Lower lobe of right lung (tissue), 2 donors: Measurements from ENCODE around the gene TSEN2. TPM values are rescaled to one million over a fixed set of nuclear protein-coding genes. Genes with fewer than 3 reads are reported as not detected.
"Not testable (repeated sequence)": the region's sequence is repeated elsewhere in the genome, so short reads cannot be mapped to it uniquely, and the experiment has no call there.

Experiments
- ATAC-seq, 2 donors: fragments of 200-7000 bp; cut with Tn5 transposase; one replicate each; pipeline ENCODE4 v1.9.1; 2020 to 2022; ENCODE audit warnings: mild to moderate bottlenecking in 2 of 2, moderate library complexity in 2 of 2
- DNase-seq: peaks from one replicate; pipeline ENCODE4 v3.0.0-alpha.2; 2020
- H3K27ac ChIP-seq: fragments of 200-600 bp; one replicate; pipeline ENCODE4 v1.8.0; 2022
- H3K27me3 ChIP-seq: fragments of 200-600 bp; one replicate; pipeline ENCODE4 v1.8.0; 2022; ENCODE audit warnings: low read depth
- H3K36me3 ChIP-seq: fragments of 200-600 bp; one replicate; pipeline ENCODE4 v1.8.0; 2022; ENCODE audit warnings: mild to moderate bottlenecking
- H3K4me1 ChIP-seq: fragments of 200-600 bp; one replicate; pipeline ENCODE4 v1.8.0; 2022
- H3K4me3 ChIP-seq: fragments of 200-600 bp; one replicate; pipeline ENCODE4 v1.8.0; 2022; ENCODE audit warnings: mild to moderate bottlenecking
- H3K9me3 ChIP-seq: fragments of 200-600 bp; one replicate; pipeline ENCODE4 v1.8.0; 2022
- intact Hi-C: fragments of 100-400 bp; cut with DNase I; formaldehyde crosslinking; loops from one replicate; pipeline ENCODE4 v1.11.0; 2022
- total RNA-seq: library from RNA; stranded (reverse); fragmentation: NEBNext Ultra II Directional; extraction: Animal tissue kit (Norgen Biotek cat#: 25700); gene quantifications from one replicate; pipeline ENCODE4 v1.2.1, GENCODE V29; 2021
- TF ChIP-seq, protein P1 (sequence below): fragments of 200-600 bp; IDR thresholded peaks from one replicate; pipeline ENCODE4 v1.8.0; 2022; ENCODE audit warnings: antibody characterized with exemption, mild to moderate bottlenecking
- donor health status: DM: no; HTN: yes; CAD: no; lungs with severe emphysema.

TSEN2 gene
- total RNA-seq, 1 donor from 2014 or later = 23.6 TPM

DNA sequence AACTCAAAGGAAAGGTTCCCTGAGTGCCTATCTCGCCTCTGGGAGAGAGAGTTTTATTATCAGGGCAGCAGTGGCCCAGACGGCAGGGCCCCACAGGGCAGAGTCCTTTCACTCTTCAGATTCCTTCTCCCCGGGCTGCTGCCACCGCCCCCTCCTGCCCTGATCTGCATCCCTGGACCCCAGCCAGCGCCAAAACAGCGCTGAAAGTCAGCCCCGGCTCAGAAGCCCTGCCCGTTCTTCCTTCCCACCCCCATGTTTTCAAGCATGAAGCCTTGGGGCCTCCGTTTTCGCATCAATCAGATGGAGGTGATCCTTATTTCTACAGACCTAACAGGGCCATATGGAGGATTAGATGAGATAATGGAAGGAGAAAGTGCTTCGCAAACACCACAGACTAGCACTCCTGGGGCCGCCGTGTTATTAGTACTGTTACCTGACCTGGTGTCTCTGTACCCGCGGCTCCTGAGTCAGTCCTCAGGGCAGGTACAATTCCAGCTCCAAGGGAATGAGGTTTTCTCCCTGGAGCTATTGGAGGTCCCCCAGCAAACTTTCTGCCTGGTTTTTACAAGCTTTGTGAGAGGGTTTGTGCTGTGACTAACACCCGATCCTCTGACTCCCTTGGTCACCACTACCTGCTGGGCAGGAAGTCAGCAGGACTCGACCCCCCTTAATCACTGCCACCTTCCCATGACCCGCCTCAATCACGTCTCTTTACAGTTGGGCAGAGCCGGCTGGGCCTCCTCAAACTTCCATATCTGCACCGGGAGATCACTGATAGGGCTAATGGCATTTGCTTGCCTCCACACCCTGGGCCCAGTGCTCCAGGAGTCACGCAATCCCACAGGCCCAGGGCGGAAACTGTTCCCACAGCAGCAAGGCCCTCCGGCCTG, 39.5 kb upstream of the TSEN2 start:
- TF ChIP-seq, protein P1, sequence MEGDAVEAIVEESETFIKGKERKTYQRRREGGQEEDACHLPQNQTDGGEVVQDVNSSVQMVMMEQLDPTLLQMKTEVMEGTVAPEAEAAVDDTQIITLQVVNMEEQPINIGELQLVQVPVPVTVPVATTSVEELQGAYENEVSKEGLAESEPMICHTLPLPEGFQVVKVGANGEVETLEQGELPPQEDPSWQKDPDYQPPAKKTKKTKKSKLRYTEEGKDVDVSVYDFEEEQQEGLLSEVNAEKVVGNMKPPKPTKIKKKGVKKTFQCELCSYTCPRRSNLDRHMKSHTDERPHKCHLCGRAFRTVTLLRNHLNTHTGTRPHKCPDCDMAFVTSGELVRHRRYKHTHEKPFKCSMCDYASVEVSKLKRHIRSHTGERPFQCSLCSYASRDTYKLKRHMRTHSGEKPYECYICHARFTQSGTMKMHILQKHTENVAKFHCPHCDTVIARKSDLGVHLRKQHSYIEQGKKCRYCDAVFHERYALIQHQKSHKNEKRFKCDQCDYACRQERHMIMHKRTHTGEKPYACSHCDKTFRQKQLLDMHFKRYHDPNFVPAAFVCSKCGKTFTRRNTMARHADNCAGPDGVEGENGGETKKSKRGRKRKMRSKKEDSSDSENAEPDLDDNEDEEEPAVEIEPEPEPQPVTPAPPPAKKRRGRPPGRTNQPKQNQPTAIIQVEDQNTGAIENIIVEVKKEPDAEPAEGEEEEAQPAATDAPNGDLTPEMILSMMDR = no peak
- intact Hi-C loops = no loop called here
- DNase-seq (no peak), ATAC-seq (no peak)
- H3K36me3 ChIP-seq = no peaks in the 10 kb centered on the region
- H3K27me3 ChIP-seq = peaks cover 11% of the 10 kb centered on the region
- no peak overlapping the region for H3K4me3 ChIP-seq
- no peak overlapping the region for H3K27ac ChIP-seq
- no peaks in the 10 kb centered on the region for H3K9me3 ChIP-seq
- H3K4me1 ChIP-seq = peaks cover 8% of the 10 kb centered on the region

DNA sequence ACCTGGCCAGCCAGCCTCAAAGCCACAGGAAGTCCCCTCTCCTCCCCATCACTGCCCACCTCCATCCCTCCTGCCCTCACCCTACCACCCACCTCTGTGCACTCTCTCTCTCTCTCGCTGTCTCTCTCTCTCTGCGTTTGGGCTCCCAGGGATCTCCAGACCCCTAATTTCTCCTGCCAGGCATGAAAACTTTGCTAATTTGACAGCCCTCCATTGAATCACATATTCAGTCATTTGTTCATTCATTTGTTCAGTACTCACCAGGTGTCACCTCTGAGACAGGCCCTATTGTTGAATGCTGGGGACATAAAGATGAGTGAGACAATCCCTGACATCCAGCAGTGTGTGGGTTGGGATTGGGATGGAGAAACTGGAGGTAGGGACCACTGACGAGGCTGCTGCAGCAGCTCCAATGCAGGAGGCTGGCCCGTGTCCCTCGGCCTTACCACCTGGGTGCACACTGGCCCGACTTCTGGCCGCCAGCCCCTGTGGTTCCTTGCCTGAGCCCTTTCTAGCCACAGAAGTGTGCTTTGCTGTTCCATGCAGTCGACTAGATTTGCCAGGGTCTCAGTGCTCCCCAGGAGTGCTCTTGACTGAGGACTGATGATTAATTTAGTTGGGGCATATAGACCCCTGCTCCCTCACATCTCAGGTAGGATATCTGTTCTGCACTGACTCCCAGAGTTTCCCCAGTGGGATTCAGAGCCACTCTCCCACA, 38.6 kb upstream of the TSEN2 start:
- no peak for DNase-seq
- intact Hi-C loops = no loop called here

DNA sequence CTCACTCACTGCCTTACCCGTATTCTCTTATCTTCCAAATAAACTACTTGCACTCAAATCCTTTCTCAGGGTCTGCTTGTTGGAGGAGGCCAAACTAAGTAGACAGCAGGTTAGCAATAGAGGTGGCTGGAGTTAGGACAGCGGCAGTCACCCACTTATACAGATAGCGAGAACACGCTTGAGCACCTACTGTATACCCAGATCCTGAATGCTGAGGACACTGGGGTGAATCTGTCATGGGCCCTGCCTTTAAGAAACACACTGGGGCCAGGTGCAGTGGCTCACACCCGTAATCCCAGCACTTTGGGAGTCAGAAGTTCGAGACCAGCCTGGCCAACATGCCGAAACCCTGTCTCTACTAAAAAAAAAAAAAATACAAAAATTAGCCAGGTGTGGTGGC, 38.0 kb upstream of the TSEN2 start:
- TF ChIP-seq, protein P1 = no peak
- Histone ChIP-seq H3K27me3 (peaks cover 11% of the 10 kb centered on the region), H3K27ac (no peak overlapping the region), H3K9me3 (no peaks in the 10 kb centered on the region), H3K4me1 (peaks cover under 1% of the 10 kb centered on the region), H3K36me3 (no peaks in the 10 kb centered on the region), H3K4me3 (no peak overlapping the region)
- DNase-seq (no peak), ATAC-seq (no peak)
- intact Hi-C loops = no loop called here

More for the DNA sequence above, 38.6 kb upstream of the TSEN2 start:
- H3K4me1 ChIP-seq = peaks cover 7% of the 10 kb centered on the region
- H3K27me3 ChIP-seq = peaks cover 11% of the 10 kb centered on the region
- no peak overlapping the region for H3K4me3 ChIP-seq
- H3K36me3 ChIP-seq = no peaks in the 10 kb centered on the region
- ATAC-seq = no peak
- TF ChIP-seq, protein P1 = no peak
- H3K27ac ChIP-seq = no peak overlapping the region
- no peaks in the 10 kb centered on the region for H3K9me3 ChIP-seq

DNA sequence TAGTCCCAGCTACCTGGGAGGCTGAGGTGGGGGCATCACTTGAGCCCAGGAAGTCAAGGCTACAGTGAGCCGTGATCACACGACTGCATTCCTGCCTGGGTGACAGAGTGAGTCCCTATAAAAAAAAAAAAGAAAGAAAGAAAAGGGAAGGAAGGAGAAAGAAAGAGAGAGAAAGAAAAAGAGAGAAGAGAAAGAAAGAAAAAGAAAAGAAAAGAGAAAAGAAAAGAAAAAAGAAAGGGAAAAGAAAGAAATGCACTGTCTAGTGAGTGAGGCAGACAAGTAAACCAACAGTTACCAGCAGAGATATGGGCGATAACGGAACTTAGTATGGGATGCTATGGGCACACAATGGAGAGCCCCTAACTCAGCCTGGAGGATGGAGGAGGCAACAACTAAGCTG, 37.2 kb upstream of the TSEN2 start:
- TF ChIP-seq, protein P1 = no peak
- DNase-seq (no peak), ATAC-seq (no peak)
- Histone ChIP-seq H3K27me3 (peaks cover 7% of the 10 kb centered on the region), H3K4me1 (no peaks in the 10 kb centered on the region), H3K36me3 (no peaks in the 10 kb centered on the region), H3K4me3 (no peak overlapping the region), H3K9me3 (no peaks in the 10 kb centered on the region), H3K27ac (no peak overlapping the region)
- intact Hi-C loops = no loop called here

DNA sequence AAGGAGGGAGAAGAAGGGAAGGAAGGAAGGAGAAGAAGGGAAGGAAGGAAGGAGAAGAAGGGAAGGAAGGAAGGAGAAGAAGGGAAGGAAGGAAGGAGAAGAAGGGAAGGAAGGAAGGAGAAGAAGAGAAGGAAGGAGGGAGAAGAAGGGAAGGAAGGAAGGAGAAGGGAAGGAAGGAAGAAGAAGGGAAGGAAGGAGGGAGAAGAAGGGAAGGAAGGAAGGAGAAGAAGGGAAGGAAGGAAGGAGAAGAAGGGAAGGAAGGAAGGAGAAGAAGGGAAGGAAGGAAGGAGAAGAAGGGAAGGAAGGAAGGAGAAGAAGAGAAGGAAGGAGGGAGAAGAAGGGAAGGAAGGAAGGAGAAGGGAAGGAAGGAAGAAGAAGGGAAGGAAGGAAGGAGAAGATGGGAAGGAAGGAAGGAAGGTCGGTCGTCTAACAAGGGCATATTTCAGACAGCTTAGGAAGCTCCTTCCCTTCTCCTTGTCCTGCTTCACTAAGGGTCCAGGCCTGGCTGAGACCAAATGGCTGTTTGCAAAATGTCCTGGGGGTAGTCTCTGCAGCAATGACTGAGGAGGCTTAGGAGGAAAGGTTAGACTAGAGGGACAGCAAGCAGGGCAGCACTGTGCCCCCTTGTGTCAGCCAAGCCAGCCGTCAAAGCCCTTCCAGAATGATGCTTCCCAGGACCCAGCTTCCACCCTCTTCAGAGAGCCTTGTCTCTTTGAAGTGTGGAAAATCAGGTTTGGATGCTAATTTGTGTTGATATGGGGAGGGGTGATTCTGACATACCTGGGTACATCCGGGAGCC, 35.7 kb upstream of the TSEN2 start:
- not testable (repeated sequence) for H3K4me1 ChIP-seq, ATAC-seq

More for the DNA sequence above, 35.7 kb upstream of the TSEN2 start:
- H3K4me3 ChIP-seq, H3K9me3 ChIP-seq, H3K27me3 ChIP-seq, H3K36me3 ChIP-seq, intact Hi-C loops, DNase-seq, H3K27ac ChIP-seq: not testable (repeated sequence)
